GM23338 (cell line): ENCODE results near the gene CCDC68.

ENCODE experiments used
- CREB1 ChIP-seq: fragments of 250-450 bp; sonication (Bioruptor Pico); IDR thresholded peaks from 2 replicates; pipeline ENCODE4 v1.5.0; 2020; ENCODE audit warnings: low read depth, mild to moderate bottlenecking, moderate library complexity
- CTCF ChIP-seq, 2 experiments: fragments of 200-600 bp in 1 of 2; sonication (generic) in 1 of 2; conservative IDR thresholded peaks; 2 replicates each; pipeline versions ENCODE4 v1.5.1 to v1.6.1; 2016 to 2017; ENCODE audit warnings: antibody characterized with exemption in 2 of 2, low read depth in 2 of 2, mild to moderate bottlenecking in 2 of 2, moderate library complexity in 1 of 2
- ETS1 ChIP-seq: IDR thresholded peaks from 2 replicates; pipeline ENCODE4 v1.6.1; 2016; ENCODE audit warnings: antibody characterized with exemption
- EZH2 ChIP-seq: fragments of 200-600 bp; sonication (generic); IDR thresholded peaks from one replicate; pipeline ENCODE4 v1.8.0; 2017; ENCODE audit warnings: antibody characterized with exemption, mild to moderate bottlenecking, low read depth; ENCODE audit not compliant: unreplicated experiment
- EZH2phosphoT487 ChIP-seq: fragments of 200-600 bp; sonication (generic); IDR thresholded peaks from one replicate; pipeline ENCODE4 v1.8.1; 2018; ENCODE audit warnings: antibody characterized with exemption; ENCODE audit not compliant: unreplicated experiment
- JUNB ChIP-seq: IDR thresholded peaks from one replicate; pipeline ENCODE4 v1.6.1; 2016; ENCODE audit warnings: antibody characterized with exemption; ENCODE audit not compliant: unreplicated experiment
- NANOG ChIP-seq: IDR thresholded peaks from 2 replicates; pipeline ENCODE4 v1.6.1; 2016; ENCODE audit warnings: antibody characterized with exemption, borderline replicate concordance
- POLR2AphosphoS5 ChIP-seq: IDR thresholded peaks from 2 replicates; pipeline ENCODE4 v1.6.1; 2016; ENCODE audit warnings: antibody characterized with exemption, low read depth
- REST ChIP-seq: IDR thresholded peaks from one replicate; pipeline ENCODE4 v1.6.1; 2018; ENCODE audit warnings: antibody characterized with exemption; ENCODE audit not compliant: unreplicated experiment
- STAT1 ChIP-seq: IDR thresholded peaks from one replicate; pipeline ENCODE4 v1.6.1; 2016; ENCODE audit warnings: antibody characterized with exemption; ENCODE audit not compliant: unreplicated experiment
- ZNF114 ChIP-seq: fragments of 250-450 bp; sonication (Bioruptor Pico); IDR thresholded peaks from 2 replicates; pipeline ENCODE4 v1.5.0; 2020; ENCODE audit warnings: mild to moderate bottlenecking, moderate library complexity
- ZNF331 ChIP-seq: fragments of 250-450 bp; sonication (Bioruptor Pico); IDR thresholded peaks from 2 replicates; pipeline ENCODE4 v1.5.0; 2020; ENCODE audit warnings: low read depth, mild to moderate bottlenecking, moderate library complexity
- ZNF462 ChIP-seq: fragments of 250-450 bp; sonication (Bioruptor Pico); IDR thresholded peaks from 2 replicates; pipeline ENCODE4 v1.5.0; 2020; ENCODE audit warnings: mild to moderate bottlenecking, moderate library complexity

- TF ChIP-seq CTCF (conservative IDR thresholded peaks at IDR 0.05; ENCODE audit: low read depth in 2 of 2) (no peak), EZH2phosphoT487 (no peak), STAT1 (no peak), EZH2 (no peak), POLR2AphosphoS5 (no peak), NANOG (no peak), ZNF331 (CRISPR knock-in tag) (no peak), JUNB (no peak), REST (no peak), CREB1 (no peak), ZNF114 (CRISPR knock-in tag) (no peak), ETS1 (no peak), ZNF462 (no peak)
These were observed 9.7 kb downstream of the CCDC68 start for GRCh38 chr18:54949588-54949987.
